ENCODE measurements around the gene CYFIP1. TPM values are rescaled to one million over a fixed set of nuclear protein-coding genes. Genes with fewer than 3 reads are reported as not detected.

Gene CYFIP1
- polyA plus RNA-seq, 2 of the 4 experiments (the other 2 are of a cell fraction), result 68.2 to 69.4 TPM

DNA sequence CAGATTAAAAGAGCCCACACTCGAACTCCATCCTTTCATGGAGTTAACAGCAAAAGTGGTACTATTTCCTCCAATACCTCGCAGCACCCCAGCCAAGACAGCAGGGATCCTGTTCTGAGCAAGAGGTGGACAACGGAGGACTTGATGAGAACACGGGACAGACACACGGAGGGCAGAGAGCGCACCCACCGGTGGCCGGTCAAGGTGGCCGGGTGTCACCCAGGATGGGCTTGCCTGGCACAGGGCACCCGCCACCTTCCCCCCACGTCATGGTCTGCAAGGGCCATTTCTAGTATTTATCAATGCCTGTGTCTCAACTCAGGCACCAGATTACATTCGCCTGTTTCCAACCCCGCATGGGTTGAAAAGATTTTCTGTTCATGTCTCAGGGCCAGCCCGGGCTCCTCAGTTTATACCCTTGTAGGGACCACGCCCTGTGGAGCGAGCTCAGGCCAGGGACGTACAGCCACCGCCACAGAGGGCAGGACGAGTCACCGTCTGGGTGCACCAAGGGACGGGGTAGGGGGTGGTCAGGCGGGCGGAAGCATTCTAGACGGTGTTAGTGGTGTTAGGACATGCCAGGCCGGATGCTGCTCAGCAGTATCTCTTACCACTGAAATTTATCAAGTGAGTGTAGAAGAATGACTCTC is 64.2 kb downstream of the CYFIP1 start (continued):
- TF ChIP-seq MAFK (IDR thresholded peaks at IDR 0.05; ENCODE audit: partially characterized antibody), result no peak
- TF ChIP-seq ESRRA (IDR thresholded peaks at IDR 0.05; ENCODE audit: borderline replicate concordance, low read length), result no peak
- TF ChIP-seq EHF (CRISPR knock-in tag; IDR thresholded peaks at IDR 0.05), result no peak
- TF ChIP-seq, protein P1, sequence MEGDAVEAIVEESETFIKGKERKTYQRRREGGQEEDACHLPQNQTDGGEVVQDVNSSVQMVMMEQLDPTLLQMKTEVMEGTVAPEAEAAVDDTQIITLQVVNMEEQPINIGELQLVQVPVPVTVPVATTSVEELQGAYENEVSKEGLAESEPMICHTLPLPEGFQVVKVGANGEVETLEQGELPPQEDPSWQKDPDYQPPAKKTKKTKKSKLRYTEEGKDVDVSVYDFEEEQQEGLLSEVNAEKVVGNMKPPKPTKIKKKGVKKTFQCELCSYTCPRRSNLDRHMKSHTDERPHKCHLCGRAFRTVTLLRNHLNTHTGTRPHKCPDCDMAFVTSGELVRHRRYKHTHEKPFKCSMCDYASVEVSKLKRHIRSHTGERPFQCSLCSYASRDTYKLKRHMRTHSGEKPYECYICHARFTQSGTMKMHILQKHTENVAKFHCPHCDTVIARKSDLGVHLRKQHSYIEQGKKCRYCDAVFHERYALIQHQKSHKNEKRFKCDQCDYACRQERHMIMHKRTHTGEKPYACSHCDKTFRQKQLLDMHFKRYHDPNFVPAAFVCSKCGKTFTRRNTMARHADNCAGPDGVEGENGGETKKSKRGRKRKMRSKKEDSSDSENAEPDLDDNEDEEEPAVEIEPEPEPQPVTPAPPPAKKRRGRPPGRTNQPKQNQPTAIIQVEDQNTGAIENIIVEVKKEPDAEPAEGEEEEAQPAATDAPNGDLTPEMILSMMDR (IDR thresholded peaks at IDR 0.05), result no peak

DNA sequence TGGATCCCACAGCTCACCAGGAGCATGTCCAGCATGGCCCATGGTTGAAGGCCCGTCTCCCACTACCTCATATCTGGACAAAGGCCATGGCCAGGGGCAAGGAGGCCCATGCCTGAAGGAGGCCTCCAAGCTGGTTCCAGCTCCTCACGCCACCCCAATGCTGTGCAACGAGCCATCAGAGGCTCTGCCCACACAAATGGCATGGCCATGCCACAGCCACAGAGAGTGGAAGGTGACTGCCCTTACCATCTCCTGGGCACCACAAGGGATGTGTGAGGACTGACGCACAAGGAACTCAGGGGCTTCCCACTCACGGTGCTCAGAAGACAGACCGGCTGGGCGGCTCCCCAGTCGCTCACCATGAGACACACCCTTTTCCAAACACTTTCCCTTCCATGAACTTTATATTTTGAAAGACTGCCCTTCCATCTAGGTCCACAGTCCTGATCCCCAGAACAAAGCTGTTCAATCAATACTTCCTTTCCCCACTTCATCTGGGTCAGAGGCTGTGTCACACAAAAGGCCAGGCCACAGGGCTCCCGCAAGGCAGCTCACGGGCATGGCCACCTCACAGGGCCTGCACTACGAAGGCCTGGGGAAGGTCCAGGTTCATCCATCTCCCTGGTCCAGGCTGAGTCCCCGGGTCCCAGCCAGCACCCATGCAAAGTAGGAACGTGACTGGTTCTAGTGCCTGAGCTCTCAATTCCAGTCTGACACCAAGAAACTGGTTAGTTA is 66.4 kb downstream of the CYFIP1 start:
- CTCF ChIA-PET, result interaction anchor here (1.2 kb wide), 1 partner anchor 11 kb away, joined by 4 read pairs; no protein-coding TSS in a partner anchor
- Histone ChIP-seq H3K27ac (no peak overlapping the region), H3K4me3 (no peak overlapping the region), H3K4me2 (no peak overlapping the region), H3K4me1 (peaks cover 9% of the 10 kb centered on the region; the same call in 2 of the 3 replicates), H3K9me3 (no peaks in the 10 kb centered on the region)
- FAIRE-seq, result no peak
- ATAC-seq, result no peak
- 90% methylated on average over 13 of the region's 13 CpGs for WGBS (ENCODE audit: missing lambda C conversion rate)
- TF ChIP-seq HOXB13 (CRISPR knock-in tag; IDR thresholded peaks at IDR 0.05; ENCODE audit: low read depth), result no peak
- TF ChIP-seq E2F6 (IDR thresholded peaks at IDR 0.05; ENCODE audit: borderline replicate concordance, low read depth), result no peak
- TF ChIP-seq RNF2 (IDR thresholded peaks at IDR 0.05; ENCODE audit: borderline replicate concordance, low read depth), result no peak
- no peak for TF ChIP-seq KDM1A (IDR thresholded peaks at IDR 0.05; ENCODE audit: low read depth)
- no peak for TF ChIP-seq SREBF2 (IDR thresholded peaks at IDR 0.05)
- no peak for TF ChIP-seq ZNF302 (CRISPR knock-in tag; IDR thresholded peaks at IDR 0.05)
- no peak for TF ChIP-seq RARB (CRISPR knock-in tag; IDR thresholded peaks at IDR 0.05)
- no peak for TF ChIP-seq ZSCAN20 (CRISPR knock-in tag; IDR thresholded peaks at IDR 0.05)
- TF ChIP-seq MAZ (IDR thresholded peaks at IDR 0.05; ENCODE audit: borderline replicate concordance, low read depth, low read length), result no peak
- no peak for TF ChIP-seq CHD2 (IDR thresholded peaks at IDR 0.05; ENCODE audit: low read length, partially characterized antibody)
- TF ChIP-seq ZFP36 (IDR thresholded peaks at IDR 0.05; ENCODE audit: borderline replicate concordance, partially characterized antibody), result no peak
- no peak for TF ChIP-seq ESRRA (IDR thresholded peaks at IDR 0.05; ENCODE audit: borderline replicate concordance, low read length)
- TF ChIP-seq, protein P2, sequence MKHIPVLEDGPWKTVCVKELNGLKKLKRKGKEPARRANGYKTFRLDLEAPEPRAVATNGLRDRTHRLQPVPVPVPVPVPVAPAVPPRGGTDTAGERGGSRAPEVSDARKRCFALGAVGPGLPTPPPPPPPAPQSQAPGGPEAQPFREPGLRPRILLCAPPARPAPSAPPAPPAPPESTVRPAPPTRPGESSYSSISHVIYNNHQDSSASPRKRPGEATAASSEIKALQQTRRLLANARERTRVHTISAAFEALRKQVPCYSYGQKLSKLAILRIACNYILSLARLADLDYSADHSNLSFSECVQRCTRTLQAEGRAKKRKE (CRISPR knock-in tag; IDR thresholded peaks at IDR 0.05; ENCODE audit: low read depth), result no peak
- TF ChIP-seq RCOR1 (IDR thresholded peaks at IDR 0.05; ENCODE audit: low read depth, low read length), result no peak
- no peak for TF ChIP-seq REST (IDR thresholded peaks at IDR 0.05)
- TF ChIP-seq FOSL2 (IDR thresholded peaks at IDR 0.05), result no peak
- no peak for TF ChIP-seq FOSL2 (CRISPR knock-in tag; IDR thresholded peaks at IDR 0.05)
- no peak for TF ChIP-seq RAD21 (conservative IDR thresholded peaks at IDR 0.05 in 1 of 2, IDR thresholded peaks at IDR 0.05 in 1 of 2)
- DNase-seq (ENCODE audit: low read depth in 1 of 2, low spot score in 1 of 2), result no peak
- POLR2A ChIA-PET, result no interaction called here
